HepG2 (cell line): ENCODE results near the gene ARRDC4. TPM values are rescaled to one million over a fixed set of nuclear protein-coding genes. Genes with fewer than 3 reads are reported as not detected.

Experiments
- ATAC-seq: fragments of 200-7000 bp; cut with Tn5 transposase; 3 replicates; pipeline ENCODE4 v1.9.1; 2020; ENCODE audit warnings: mild to moderate bottlenecking, moderate library complexity
- BruUV-seq: library from RNA; stranded (reverse); fragments of 400-500 nt; replicated peaks from 2 replicates; lab custom pipeline; 2021; lab: Mats Ljungman, UMichigan
- CTCF ChIA-PET: fragments of 300-600 bp; formaldehyde crosslinking; extraction: SDS; loops from one replicate; lab custom pipeline; 2021; ENCODE audit warnings: low total read pairs, inconsistent platforms, low intra/inter-chr PET ratio; lab: Yijun Ruan, JAX
- POLR2A ChIA-PET: fragments of 350-600 bp; sonication (Branson Sonifier 250); formaldehyde crosslinking; loops from one replicate; lab custom pipeline; 2020; ENCODE audit warnings: antibody characterized with exemption, inconsistent platforms; lab: Yijun Ruan, JAX
- DNase-seq: peaks from one replicate; pipeline ENCODE4 v3.0.0-alpha.2; 2015; ENCODE audit warnings: low spot score
- FAIRE-seq: peaks from 3 replicates; lab custom pipeline; 2011; peaks lifted over from hg19 to GRCh38; lab: Jason Lieb, UNC
- H2AFZ ChIP-seq: one replicate; pipeline ENCODE4 v1.6.1; 2011; ENCODE audit warnings: low read length, inconsistent platforms
- H3K27ac ChIP-seq: fragments of 300-600 bp; 3 replicates; pipeline ENCODE4 v1.8.0; 2011; ENCODE audit warnings: mixed run types, mild to moderate bottlenecking, mixed read lengths, low read length, inconsistent platforms; ENCODE audit not compliant: insufficient read depth; ENCODE audit errors: extremely low read length
- H3K27me3 ChIP-seq, 2 experiments: fragments of 200-600 bp in 1 of 2; 2 replicates in 1 of 2; 3 replicates in 1 of 2; pipeline versions ENCODE4 v1.6.0 to v1.8.0; 2011; ENCODE audit warnings: low read length in 2 of 2, mild to moderate bottlenecking in 2 of 2, moderate library complexity in 2 of 2, inconsistent platforms in 1 of 2; ENCODE audit not compliant: insufficient read depth in 2 of 2, control insufficient read depth in 1 of 2
- H3K36me3 ChIP-seq, 2 experiments: fragments of 200-600 bp in 1 of 2; replicated peaks in 1 of 2; 2 replicates in 1 of 2; 3 replicates in 1 of 2; pipeline versions ENCODE4 v1.5.1 to v1.8.0; 2011; ENCODE audit warnings: low read length in 2 of 2, inconsistent platforms in 1 of 2; ENCODE audit not compliant: insufficient read depth in 2 of 2, control insufficient read depth in 1 of 2
- H3K4me1 ChIP-seq: 2 replicates; pipeline ENCODE4 v1.5.1; 2012; ENCODE audit warnings: low read length, inconsistent platforms; ENCODE audit not compliant: insufficient read depth
- H3K4me2 ChIP-seq: 2 replicates; pipeline ENCODE4 v1.6.0; 2011; ENCODE audit warnings: low read depth, low read length, inconsistent platforms
- H3K4me3 ChIP-seq, 3 experiments: fragments of 200-600 bp in 1 of 3; sonication (generic), shearing (Covaris generic) in 1 of 3; replicated peaks in 1 of 3; 2 replicates each; pipeline ENCODE4 v1.5.1; 2011 to 2016; ENCODE audit warnings: low read length in 3 of 3, inconsistent platforms in 2 of 3, low read depth in 2 of 3, mild to moderate bottlenecking in 2 of 3, control low read depth in 1 of 3, mixed read lengths in 1 of 3; ENCODE audit not compliant: insufficient read depth in 1 of 3
- H3K79me2 ChIP-seq: one replicate; pipeline ENCODE4 v1.6.1; 2011; ENCODE audit warnings: low read length, inconsistent platforms; ENCODE audit not compliant: insufficient read depth
- H3K9ac ChIP-seq: 2 replicates; pipeline ENCODE4 v1.6.0; 2011; ENCODE audit warnings: mild to moderate bottlenecking, low read depth, low read length, inconsistent platforms; ENCODE audit not compliant: insufficient read depth
- H3K9me3 ChIP-seq: 2 replicates; pipeline ENCODE4 v1.5.1; 2012; ENCODE audit warnings: mild to moderate bottlenecking, low read length
- H4K20me1 ChIP-seq: 2 replicates; pipeline ENCODE4 v1.6.0; 2011; ENCODE audit warnings: inconsistent platforms, mild to moderate bottlenecking, low read length, moderate library complexity; ENCODE audit not compliant: insufficient read depth
- DDIT3 ChIP-seq: sonication (generic); formaldehyde crosslinking; IDR thresholded peaks from 2 replicates; pipeline ENCODE4 v1.4.0; 2020; ENCODE audit warnings: mild to moderate bottlenecking, missing genetic modification reagents
- HNRNPK ChIP-seq: fragments of 200-400 bp; formaldehyde crosslinking; IDR thresholded peaks from 2 replicates; pipeline ENCODE4 v1.6.1; 2018; ENCODE audit warnings: low read length, low read depth, moderate library complexity, mild to moderate bottlenecking; ENCODE audit not compliant: poor library complexity, severe bottlenecking
- NKX3-1 ChIP-seq: sonication (generic); formaldehyde crosslinking; IDR thresholded peaks from 2 replicates; pipeline ENCODE4 v1.5.0; 2020; ENCODE audit warnings: missing genetic modification reagents
- PHF8 ChIP-seq: sonication (generic); formaldehyde crosslinking; IDR thresholded peaks from 2 replicates; pipeline ENCODE4 v1.5.0; 2020; ENCODE audit warnings: missing genetic modification reagents
- RFXAP ChIP-seq: sonication (generic); formaldehyde crosslinking; IDR thresholded peaks from 2 replicates; pipeline ENCODE4 v1.4.0; 2020; ENCODE audit warnings: missing genetic modification reagents, borderline replicate concordance
- THAP8 ChIP-seq: sonication (generic); formaldehyde crosslinking; IDR thresholded peaks from 2 replicates; pipeline ENCODE4 v1.5.1; 2020; ENCODE audit warnings: missing genetic modification reagents, mild to moderate bottlenecking, borderline replicate concordance
- ZC3H4 ChIP-seq: sonication (generic); formaldehyde crosslinking; IDR thresholded peaks from 2 replicates; pipeline ENCODE4 v1.4.0; 2020; ENCODE audit warnings: missing genetic modification reagents, borderline replicate concordance
- ZFP1 ChIP-seq: IDR thresholded peaks from 2 replicates; pipeline ENCODE4 v1.6.1; 2016
- ZNF597 ChIP-seq: sonication (generic); formaldehyde crosslinking; IDR thresholded peaks from 2 replicates; pipeline ENCODE4 v1.5.0; 2020; ENCODE audit warnings: missing genetic modification reagents
- ZNF672 ChIP-seq: sonication (generic); formaldehyde crosslinking; IDR thresholded peaks from 2 replicates; pipeline ENCODE4 v1.8.1; 2022; ENCODE audit warnings: missing genetic modification reagents
- ZNF703 ChIP-seq: sonication (generic); formaldehyde crosslinking; IDR thresholded peaks from 2 replicates; pipeline ENCODE4 v1.5.1; 2020; ENCODE audit warnings: missing genetic modification reagents, mild to moderate bottlenecking, moderate library complexity, borderline replicate concordance
- ZNF816 ChIP-seq: sonication (generic); formaldehyde crosslinking; IDR thresholded peaks from 2 replicates; pipeline ENCODE4 v1.8.0; 2022; ENCODE audit warnings: missing genetic modification reagents, mild to moderate bottlenecking, borderline replicate concordance
- WGBS: methylation state at CpG from one replicate; pipeline ENCODE4 v1.1.6; 2017; ENCODE audit warnings: low lambda C conversion rate; 5-methylcytosine and 5-hydroxymethylcytosine counted together
- in situ Hi-C: cut with HindIII; loops from 2 replicates; pipeline ENCODE4 v1.10.0; 2017; ENCODE audit warnings: low pct_unique_long_range_greater_than_20kb; ENCODE audit not compliant: extremely low pct_ligation_motif_present
- intact Hi-C: fragments of 100-400 bp; cut with micrococcal nuclease; formaldehyde crosslinking; loops from one replicate; pipeline ENCODE4 v1.10.0; 2022; ENCODE audit not compliant: unreplicated experiment
- polyA plus RNA-seq, 8 experiments: library from polyadenylated mRNA; depleted of rRNA in 3 of 8; stranded (reverse) in 7 of 8; unstranded in 1 of 8; fragments of >200 nt; fragmentation: Illumina TruSeq in 4 of 8; extraction: Trizol in 4 of 8; gene quantifications; 2 replicates each; pipeline versions ENCODE4 v1.2.1 to v1.2.3, GENCODE V29; 2011 to 2016; ENCODE audit warnings: low read depth in 4 of 8, missing spikeins in 1 of 8, mixed read lengths in 1 of 8; ENCODE audit not compliant: insufficient read depth in 1 of 8
- total RNA-seq, 5 experiments: library from RNA; depleted of rRNA; stranded (reverse); fragments of >200 nt; fragmentation: Illumina TruSeq; extraction: Trizol; gene quantifications; 2 replicates each; pipeline ENCODE4 v1.2.3, GENCODE V29; 2016; ENCODE audit warnings: low read depth in 1 of 5

Gene ARRDC4
- total and polyA plus RNA-seq, 2 of the 13 experiments (the other 11 are each of a cell fraction or from before 2014, with no cell fraction given) = 1.5 to 2.5 TPM

- 48% methylated on average over 2 of the region's 2 CpGs for WGBS
- ChIA-PET CTCF (no interaction called here), POLR2A (no interaction called here)
- Histone ChIP-seq H4K20me1 (no peaks in the 10 kb centered on the region), H3K4me1 (peaks cover 16% of the 10 kb centered on the region), H2AFZ (no peak overlapping the region), H3K36me3 (no peaks in the 10 kb centered on the region), H3K9ac (no peak overlapping the region), H3K4me2 (peak overlapping the region; percentile 25; the same call in 1 of the 2 replicates), H3K27ac (no peak overlapping the region)
- FAIRE-seq (no peak), ATAC-seq (no peak)
- TF ChIP-seq RFXAP (CRISPR knock-in tag) (no peak), ZFP1 (CRISPR knock-in tag) (no peak), ZNF816 (CRISPR knock-in tag) (no peak), NKX3-1 (CRISPR knock-in tag) (no peak), THAP8 (CRISPR knock-in tag) (no peak), DDIT3 (no peak), PHF8 (CRISPR knock-in tag) (no peak), ZNF597 (no peak), ZNF672 (CRISPR knock-in tag) (no peak), ZNF703 (CRISPR knock-in tag) (no peak), ZC3H4 (CRISPR knock-in tag) (no peak), HNRNPK (no peak)
- TF ChIP-seq, all 625 proteins: peak for 0
- intact Hi-C loops = loop anchor here (2.0 kb wide), 1 partner anchor 42 kb away; no protein-coding TSS in a partner anchor
- no peaks in the 10 kb centered on the region for H3K9me3 ChIP-seq
- in situ Hi-C loops = no loop called here
- no TSS peak for BruUV-seq
- no peak overlapping the region for H3K4me3 ChIP-seq
- no peaks in the 10 kb centered on the region for H3K79me2 ChIP-seq
- no peaks in the 10 kb centered on the region for H3K27me3 ChIP-seq
- DNase-seq = no peak
These were observed 18.6 kb downstream of the ARRDC4 start for GRCh38 chr15:97979140-97979520.
